GM13977 (cell line): Measurements from ENCODE around the gene CHMP4A.

ENCODE experiments used
- DNase-seq: peaks from one replicate; pipeline ENCODE4 v3.0.0; 2012; ENCODE audit warnings: low spot score
- in situ Hi-C: fragments of 300-500 bp; cut with MboI; formaldehyde crosslinking; loops from one replicate; pipeline ENCODE4 v1.12.0; 2022; ENCODE audit warnings: low sequenced_read_pairs, low pct_unique_long_range_greater_than_20kb, mixed read lengths, inconsistent platforms; ENCODE audit not compliant: unreplicated experiment
- TF ChIP-seq, protein P1 (sequence below): IDR thresholded peaks from 2 replicates; pipeline ENCODE4 v1.5.1; 2012; ENCODE audit warnings: mild to moderate bottlenecking, control low read depth; ENCODE audit not compliant: insufficient read depth; ENCODE audit errors: extremely low read depth, missing control alignments

The CHMP4A gene, protein sequence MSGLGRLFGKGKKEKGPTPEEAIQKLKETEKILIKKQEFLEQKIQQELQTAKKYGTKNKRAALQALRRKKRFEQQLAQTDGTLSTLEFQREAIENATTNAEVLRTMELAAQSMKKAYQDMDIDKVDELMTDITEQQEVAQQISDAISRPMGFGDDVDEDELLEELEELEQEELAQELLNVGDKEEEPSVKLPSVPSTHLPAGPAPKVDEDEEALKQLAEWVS

GRCh38 chr14:24212924-24213865 is at the start of gene CHMP4A:
TSS of gene CHMP4A (minus strand) at chr14:24213488. CDS start at chr14:24213439, 49 bp downstream.
- in situ Hi-C loops: no loop called here
- peak; percentile 95 for DNase-seq
- TF ChIP-seq, protein P1, sequence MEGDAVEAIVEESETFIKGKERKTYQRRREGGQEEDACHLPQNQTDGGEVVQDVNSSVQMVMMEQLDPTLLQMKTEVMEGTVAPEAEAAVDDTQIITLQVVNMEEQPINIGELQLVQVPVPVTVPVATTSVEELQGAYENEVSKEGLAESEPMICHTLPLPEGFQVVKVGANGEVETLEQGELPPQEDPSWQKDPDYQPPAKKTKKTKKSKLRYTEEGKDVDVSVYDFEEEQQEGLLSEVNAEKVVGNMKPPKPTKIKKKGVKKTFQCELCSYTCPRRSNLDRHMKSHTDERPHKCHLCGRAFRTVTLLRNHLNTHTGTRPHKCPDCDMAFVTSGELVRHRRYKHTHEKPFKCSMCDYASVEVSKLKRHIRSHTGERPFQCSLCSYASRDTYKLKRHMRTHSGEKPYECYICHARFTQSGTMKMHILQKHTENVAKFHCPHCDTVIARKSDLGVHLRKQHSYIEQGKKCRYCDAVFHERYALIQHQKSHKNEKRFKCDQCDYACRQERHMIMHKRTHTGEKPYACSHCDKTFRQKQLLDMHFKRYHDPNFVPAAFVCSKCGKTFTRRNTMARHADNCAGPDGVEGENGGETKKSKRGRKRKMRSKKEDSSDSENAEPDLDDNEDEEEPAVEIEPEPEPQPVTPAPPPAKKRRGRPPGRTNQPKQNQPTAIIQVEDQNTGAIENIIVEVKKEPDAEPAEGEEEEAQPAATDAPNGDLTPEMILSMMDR: no peak

DNA sequence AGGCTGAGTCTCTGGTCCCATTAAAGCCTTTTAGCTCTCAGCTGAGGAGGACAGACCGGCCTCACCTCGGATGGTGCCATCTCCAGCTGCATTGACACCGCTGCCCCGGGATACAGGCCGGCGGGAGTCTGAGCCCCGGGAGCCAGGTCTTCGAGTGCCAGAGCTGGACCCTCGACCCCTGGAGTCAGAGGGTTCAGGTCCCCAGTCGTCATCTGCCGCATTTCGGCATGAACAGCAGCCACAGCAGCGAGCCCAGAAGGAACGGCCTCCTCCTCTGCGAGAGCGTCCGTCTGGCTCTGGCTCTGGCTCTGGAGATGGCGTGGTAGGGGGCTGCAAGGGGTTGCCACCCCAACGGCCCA is 48.7 kb upstream of the CHMP4A start:
- no peak for DNase-seq
- in situ Hi-C loops: no loop called here
- TF ChIP-seq, protein P1: no peak

- in situ Hi-C loops: no loop called here
- no peak for DNase-seq
- TF ChIP-seq, protein P1: no peak
Observed at GRCh38 chr14:24261256-24261968, 48.1 kb upstream of the CHMP4A start.

GRCh38 chr14:24260780-24261157 is 47.5 kb upstream of the CHMP4A start:
- TF ChIP-seq, protein P1: no peak
- no peak for DNase-seq
- in situ Hi-C loops: no loop called here

- TF ChIP-seq, protein P1: no peak
- DNase-seq: no peak
- in situ Hi-C loops: no loop called here
Observed at GRCh38 chr14:24260026-24260779, 46.9 kb upstream of the CHMP4A start.

- in situ Hi-C loops: no loop called here
- TF ChIP-seq, protein P1: no peak
- no peak for DNase-seq
Observed at GRCh38 chr14:24259282-24260025, 46.2 kb upstream of the CHMP4A start.
